ENCODE results near the gene MKNK1.

Gene MKNK1

DNA sequence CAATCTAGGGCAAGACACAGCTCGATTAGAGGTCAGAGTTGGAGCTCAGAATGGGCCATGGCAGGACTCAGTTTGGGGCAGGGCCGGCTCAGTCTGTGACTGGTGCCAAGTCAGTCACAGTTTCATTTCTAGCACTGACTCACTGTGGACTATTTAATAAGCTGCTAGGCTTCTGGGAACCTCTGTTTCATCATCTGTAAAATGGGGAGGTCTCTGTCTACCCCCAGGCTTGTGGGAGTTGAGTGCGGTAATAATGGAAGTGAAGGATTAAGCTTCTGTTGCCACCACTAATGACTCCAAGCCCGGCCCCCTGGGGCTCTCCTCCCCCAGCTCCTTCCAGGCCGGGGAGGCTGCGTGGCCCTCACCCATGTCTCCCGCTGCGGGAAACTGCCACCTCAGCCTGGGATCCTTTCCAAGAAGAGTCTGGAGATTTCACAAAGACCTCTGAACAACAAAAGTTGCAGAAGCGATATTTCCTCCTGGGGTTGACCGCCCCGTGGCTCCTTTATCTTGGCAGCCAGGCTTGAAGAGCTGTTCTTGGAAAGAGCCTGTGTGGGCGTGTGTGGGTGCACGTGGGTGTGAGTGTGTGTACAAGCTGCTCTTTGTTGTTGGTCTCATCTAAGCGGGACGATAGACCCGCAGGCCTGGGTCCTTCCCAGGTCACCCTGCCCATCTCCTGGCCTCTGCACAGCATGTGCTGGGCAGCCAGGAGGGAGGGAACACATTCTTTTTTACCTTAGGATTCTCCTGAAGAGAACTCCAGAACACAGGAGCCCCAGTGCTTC lies 81.7 kb downstream of the MKNK1 start (continued):
- TF ChIP-seq, protein P1, sequence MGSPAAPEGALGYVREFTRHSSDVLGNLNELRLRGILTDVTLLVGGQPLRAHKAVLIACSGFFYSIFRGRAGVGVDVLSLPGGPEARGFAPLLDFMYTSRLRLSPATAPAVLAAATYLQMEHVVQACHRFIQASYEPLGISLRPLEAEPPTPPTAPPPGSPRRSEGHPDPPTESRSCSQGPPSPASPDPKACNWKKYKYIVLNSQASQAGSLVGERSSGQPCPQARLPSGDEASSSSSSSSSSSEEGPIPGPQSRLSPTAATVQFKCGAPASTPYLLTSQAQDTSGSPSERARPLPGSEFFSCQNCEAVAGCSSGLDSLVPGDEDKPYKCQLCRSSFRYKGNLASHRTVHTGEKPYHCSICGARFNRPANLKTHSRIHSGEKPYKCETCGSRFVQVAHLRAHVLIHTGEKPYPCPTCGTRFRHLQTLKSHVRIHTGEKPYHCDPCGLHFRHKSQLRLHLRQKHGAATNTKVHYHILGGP (tag by site-specific recombination; IDR thresholded peaks at IDR 0.05) = peak; percentile 56; the same call in 1 of the 2 replicates
- TF ChIP-seq ZFHX2 (tag by site-specific recombination; conservative IDR thresholded peaks at IDR 0.05) (peak; percentile 98), ZNF324 (tag by site-specific recombination; IDR thresholded peaks at IDR 0.05) (peak; percentile 72; the same call in 1 of the 2 replicates), GLIS1 (tag by site-specific recombination; IDR thresholded peaks at IDR 0.05) (peak; percentile 100), KLF9 (tag by site-specific recombination; IDR thresholded peaks at IDR 0.05; ENCODE audit: low read depth) (peak; percentile 16; the same call in 1 of the 2 replicates), ZNF146 (tag by site-specific recombination; IDR thresholded peaks at IDR 0.05) (no peak), ZNF561 (tag by site-specific recombination; IDR thresholded peaks at IDR 0.05; ENCODE audit: borderline replicate concordance) (0 out of 2 replicates have a peak, but pooled peaks have one; percentile 45), ZBTB8A (tag by site-specific recombination; IDR thresholded peaks at IDR 0.05) (peak; percentile 60), ZEB2 (tag by site-specific recombination; IDR thresholded peaks at IDR 0.05) (peak; percentile 49; the same call in 1 of the 2 replicates), ZNF48 (tag by site-specific recombination; IDR thresholded peaks at IDR 0.05) (no peak), ZNF558 (tag by site-specific recombination; IDR thresholded peaks at IDR 0.05) (no peak), ZBTB17 (tag by site-specific recombination; IDR thresholded peaks at IDR 0.05) (0 out of 2 replicates have a peak, but pooled peaks have one; percentile 8), ZNF514 (tag by site-specific recombination; IDR thresholded peaks at IDR 0.05) (no peak), KLF17 (tag by site-specific recombination; IDR thresholded peaks at IDR 0.05) (peak; percentile 75), EGR2 (tag by site-specific recombination; IDR thresholded peaks at IDR 0.05; ENCODE audit: low read depth) (peak; percentile 96), KLF10 (tag by site-specific recombination; IDR thresholded peaks at IDR 0.05) (peak; percentile 41; the same call in 1 of the 2 replicates), ZNF596 (tag by site-specific recombination; IDR thresholded peaks at IDR 0.05) (no peak; the same call in 1 of the 2 replicates), ZIC2 (tag by site-specific recombination; IDR thresholded peaks at IDR 0.05) (peak; percentile 91), SP3 (tag by site-specific recombination; IDR thresholded peaks at IDR 0.05) (no peak), ZNF692 (tag by site-specific recombination; IDR thresholded peaks at IDR 0.05) (0 out of 2 replicates have a peak, but pooled peaks have one; percentile 14), SP7 (tag by site-specific recombination; IDR thresholded peaks at IDR 0.05) (peak; percentile 77), WT1 (tag by site-specific recombination; IDR thresholded peaks at IDR 0.05) (peak; percentile 84), ZNF24 (tag by site-specific recombination; IDR thresholded peaks at IDR 0.05) (peak; percentile 78; the same call in 1 of the 2 replicates)
- TF ChIP-seq, protein P2, sequence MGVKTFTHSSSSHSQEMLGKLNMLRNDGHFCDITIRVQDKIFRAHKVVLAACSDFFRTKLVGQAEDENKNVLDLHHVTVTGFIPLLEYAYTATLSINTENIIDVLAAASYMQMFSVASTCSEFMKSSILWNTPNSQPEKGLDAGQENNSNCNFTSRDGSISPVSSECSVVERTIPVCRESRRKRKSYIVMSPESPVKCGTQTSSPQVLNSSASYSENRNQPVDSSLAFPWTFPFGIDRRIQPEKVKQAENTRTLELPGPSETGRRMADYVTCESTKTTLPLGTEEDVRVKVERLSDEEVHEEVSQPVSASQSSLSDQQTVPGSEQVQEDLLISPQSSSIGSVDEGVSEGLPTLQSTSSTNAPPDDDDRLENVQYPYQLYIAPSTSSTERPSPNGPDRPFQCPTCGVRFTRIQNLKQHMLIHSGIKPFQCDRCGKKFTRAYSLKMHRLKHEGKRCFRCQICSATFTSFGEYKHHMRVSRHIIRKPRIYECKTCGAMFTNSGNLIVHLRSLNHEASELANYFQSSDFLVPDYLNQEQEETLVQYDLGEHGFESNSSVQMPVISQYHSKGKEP (tag by site-specific recombination; IDR thresholded peaks at IDR 0.05) = 0 out of 2 replicates have a peak, but pooled peaks have one; percentile 27
- TF ChIP-seq, protein P3, sequence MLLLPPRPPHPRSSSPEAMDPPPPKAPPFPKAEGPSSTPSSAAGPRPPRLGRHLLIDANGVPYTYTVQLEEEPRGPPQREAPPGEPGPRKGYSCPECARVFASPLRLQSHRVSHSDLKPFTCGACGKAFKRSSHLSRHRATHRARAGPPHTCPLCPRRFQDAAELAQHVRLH (tag by site-specific recombination; IDR thresholded peaks at IDR 0.05) = 0 out of 2 replicates have a peak, but pooled peaks have one; percentile 19

Data from HEK293 (cell line).